HepG2 (cell line): Measurements from ENCODE around the gene NT5DC4. TPM values are rescaled to one million over a fixed set of nuclear protein-coding genes. Genes with fewer than 3 reads are reported as not detected.

Experiments
- ATF7 ChIP-seq, 2 experiments: fragments of 450-650 bp in 1 of 2; sonication (generic) in 1 of 2; formaldehyde crosslinking in 1 of 2; IDR thresholded peaks; 2 replicates each; pipeline versions ENCODE4 v1.4.0 to v1.6.1; 2016 to 2020; ENCODE audit warnings: antibody characterized with exemption in 1 of 2, mild to moderate bottlenecking in 1 of 2, missing genetic modification reagents in 1 of 2
- BATF2 ChIP-seq: sonication (generic); formaldehyde crosslinking; IDR thresholded peaks from 2 replicates; pipeline ENCODE4 v1.8.0; 2022; ENCODE audit warnings: mild to moderate bottlenecking, missing genetic modification reagents, moderate library complexity
- CENPT ChIP-seq: sonication (generic); formaldehyde crosslinking; IDR thresholded peaks from 2 replicates; pipeline ENCODE4 v1.8.0; 2022; ENCODE audit warnings: low read depth, mild to moderate bottlenecking, moderate library complexity, missing genetic modification reagents
- ELF4 ChIP-seq: sonication (generic); formaldehyde crosslinking; IDR thresholded peaks from 2 replicates; pipeline ENCODE4 v1.5.0; 2020; ENCODE audit warnings: missing genetic modification reagents, mild to moderate bottlenecking, moderate library complexity, borderline replicate concordance
- FOXK2 ChIP-seq: fragments of 450-650 bp; IDR thresholded peaks from 2 replicates; pipeline ENCODE4 v1.6.1; 2016
- HHEX ChIP-seq: IDR thresholded peaks from 2 replicates; pipeline ENCODE4 v1.6.1; 2016; ENCODE audit warnings: control low read depth
- HIC2 ChIP-seq: sonication (generic); formaldehyde crosslinking; IDR thresholded peaks from 2 replicates; pipeline ENCODE4 v1.9.0; 2022; ENCODE audit warnings: low read depth, missing genetic modification reagents
- LCORL ChIP-seq, 2 experiments: fragments of 450-650 bp in 1 of 2; sonication (generic) in 1 of 2; formaldehyde crosslinking in 1 of 2; IDR thresholded peaks; 2 replicates each; pipeline versions ENCODE4 v1.5.0 to v1.6.1; 2017 to 2020; ENCODE audit warnings: antibody characterized with exemption in 1 of 2, missing genetic modification reagents in 1 of 2
- MEF2D ChIP-seq: sonication (generic); formaldehyde crosslinking; IDR thresholded peaks from 2 replicates; pipeline ENCODE4 v1.5.1; 2020; ENCODE audit warnings: mild to moderate bottlenecking, missing genetic modification reagents
- NFE2 ChIP-seq: sonication (generic); formaldehyde crosslinking; IDR thresholded peaks from 2 replicates; pipeline ENCODE4 v1.4.0; 2020; ENCODE audit warnings: missing genetic modification reagents
- NPAS2 ChIP-seq: sonication (generic); formaldehyde crosslinking; IDR thresholded peaks from 2 replicates; pipeline ENCODE4 v1.8.0; 2022; ENCODE audit warnings: mild to moderate bottlenecking, missing genetic modification reagents, borderline replicate concordance
- NR2F1 ChIP-seq, 2 experiments: fragments of 450-650 bp in 1 of 2; formaldehyde crosslinking in 1 of 2; IDR thresholded peaks; 2 replicates each; pipeline versions ENCODE4 v1.5.0 to v1.6.1; 2016 to 2020; ENCODE audit warnings: mild to moderate bottlenecking in 1 of 2, missing compliant biosample characterization in 1 of 2, missing genetic modification reagents in 1 of 2, moderate library complexity in 1 of 2
- PHF21A ChIP-seq: sonication (generic); formaldehyde crosslinking; IDR thresholded peaks from 2 replicates; pipeline ENCODE4 v1.5.0; 2020; ENCODE audit warnings: mild to moderate bottlenecking, missing genetic modification reagents
- PITX1 ChIP-seq: sonication (generic); formaldehyde crosslinking; IDR thresholded peaks from 2 replicates; pipeline ENCODE4 v1.5.1; 2020; ENCODE audit warnings: mild to moderate bottlenecking, missing genetic modification reagents
- PRDM4 ChIP-seq: sonication (generic); formaldehyde crosslinking; IDR thresholded peaks from 2 replicates; pipeline ENCODE4 v1.9.0; 2021; ENCODE audit warnings: missing genetic modification reagents, borderline replicate concordance
- SMC3 ChIP-seq: IDR thresholded peaks from 2 replicates; pipeline ENCODE4 v1.6.1; 2011; ENCODE audit warnings: low read length, improper control_type of control experiment
- SRF ChIP-seq: IDR thresholded peaks from 2 replicates; pipeline ENCODE4 v1.6.1; 2011; ENCODE audit warnings: mild to moderate bottlenecking, low read depth, low read length, moderate library complexity
- ZNF205 ChIP-seq: IDR thresholded peaks from 2 replicates; pipeline ENCODE4 v1.6.1; 2018; ENCODE audit warnings: missing biosample characterization, missing genetic modification reagents
- ZNF496 ChIP-seq: sonication (generic); formaldehyde crosslinking; IDR thresholded peaks from 2 replicates; pipeline ENCODE4 v1.8.1; 2023; ENCODE audit warnings: mild to moderate bottlenecking, moderate library complexity, missing genetic modification reagents; ENCODE audit not compliant: insufficient replicate concordance
- ZNF687 ChIP-seq: sonication (generic); formaldehyde crosslinking; IDR thresholded peaks from 2 replicates; pipeline ENCODE4 v1.5.1; 2020; ENCODE audit warnings: mild to moderate bottlenecking, missing genetic modification reagents, moderate library complexity
- ZNF7 ChIP-seq: IDR thresholded peaks from 2 replicates; pipeline ENCODE4 v1.6.1; 2016; ENCODE audit warnings: missing biosample characterization, missing genetic modification reagents
- ZNF841 ChIP-seq: sonication (generic); formaldehyde crosslinking; IDR thresholded peaks from 2 replicates; pipeline ENCODE4 v1.8.1; 2023; ENCODE audit warnings: missing genetic modification reagents, borderline replicate concordance
- polyA plus RNA-seq, 8 experiments: library from polyadenylated mRNA; depleted of rRNA in 3 of 8; stranded (reverse) in 7 of 8; unstranded in 1 of 8; fragments of >200 nt; fragmentation: Illumina TruSeq in 4 of 8; extraction: Trizol in 4 of 8; gene quantifications; 2 replicates each; pipeline versions ENCODE4 v1.2.1 to v1.2.3, GENCODE V29; 2011 to 2016; ENCODE audit warnings: low read depth in 4 of 8, missing spikeins in 1 of 8, mixed read lengths in 1 of 8; ENCODE audit not compliant: insufficient read depth in 1 of 8
- total RNA-seq, 5 experiments: library from RNA; depleted of rRNA; stranded (reverse); fragments of >200 nt; fragmentation: Illumina TruSeq; extraction: Trizol; gene quantifications; 2 replicates each; pipeline ENCODE4 v1.2.3, GENCODE V29; 2016; ENCODE audit warnings: low read depth in 1 of 5

NT5DC4 gene
- total and polyA plus RNA-seq, 2 of the 13 experiments (the other 11 are each of a cell fraction or from before 2014, with no cell fraction given), result 0.04 to 4.2 TPM

GRCh38 chr2:112690853-112691401 is 29.9 kb upstream of the NT5DC4 start (continued):
- peak; percentile 47 for TF ChIP-seq ZNF687 (CRISPR knock-in tag)
- TF ChIP-seq NFE2 (CRISPR knock-in tag), result no peak
- no peak for TF ChIP-seq FOXK2
- TF ChIP-seq PHF21A (CRISPR knock-in tag), result no peak
- no peak for TF ChIP-seq ZNF841 (CRISPR knock-in tag)
- TF ChIP-seq PRDM4 (CRISPR knock-in tag), result no peak
- TF ChIP-seq SMC3, result peak; percentile 79
- no peak for TF ChIP-seq BATF2 (CRISPR knock-in tag)
- TF ChIP-seq NPAS2 (CRISPR knock-in tag), result no peak
- no peak for TF ChIP-seq ZNF205
- 0 out of 2 replicates have a peak, but pooled peaks have one; percentile 60 for TF ChIP-seq MEF2D (CRISPR knock-in tag)
- TF ChIP-seq PITX1, result peak; percentile 18; the same call in 1 of the 2 replicates
- no peak for TF ChIP-seq LCORL (IDR thresholded peaks at IDR 0.05)
- no peak for TF ChIP-seq LCORL (CRISPR knock-in tag; IDR thresholded peaks at IDR 0.05)
- TF ChIP-seq CENPT (CRISPR knock-in tag), result no peak
- no peak for TF ChIP-seq NR2F1 (CRISPR knock-in tag; IDR thresholded peaks at IDR 0.05)
- TF ChIP-seq ELF4 (CRISPR knock-in tag), result no peak
- no peak for TF ChIP-seq SRF
- no peak for TF ChIP-seq HIC2 (CRISPR knock-in tag)
- TF ChIP-seq HHEX, result no peak
- no peak for TF ChIP-seq ZNF7 (CRISPR knock-in tag)
- no peak for TF ChIP-seq ZNF496
- no peak for TF ChIP-seq ATF7 (IDR thresholded peaks at IDR 0.05)
- peak; percentile 16; the same call in 1 of the 2 replicates for TF ChIP-seq ATF7 (CRISPR knock-in tag; IDR thresholded peaks at IDR 0.05)
